Endothelial cell of umbilical vein (primary cell): ENCODE results near the gene PNMA6F. TPM values are rescaled to one million over a fixed set of nuclear protein-coding genes. Genes with fewer than 3 reads are reported as not detected.

Experiments used
- BruUV-seq: library from RNA; stranded (reverse); fragments of 400-500 nt; replicated peaks from 2 replicates; lab custom pipeline; 2021; lab: Mats Ljungman, UMichigan
- CTCF ChIA-PET: fragments of 300-600, 350-600 bp; sonication (Branson Sonifier 250); formaldehyde crosslinking; loops from one replicate; lab custom pipeline; 2021; ENCODE audit warnings: antibody characterized with exemption, inconsistent platforms; lab: Charles Lee
- POLR2A ChIA-PET: fragments of 300-600, 350-600 bp; sonication (Branson Sonifier 250); formaldehyde crosslinking; loops from one replicate; lab custom pipeline; 2021; ENCODE audit warnings: antibody characterized with exemption, inconsistent platforms; lab: Charles Lee
- DNase-seq: peaks from one replicate; pipeline ENCODE4 v3.0.0-alpha.2; 2011; ENCODE audit warnings: low read depth, low spot score
- FAIRE-seq: peaks from 2 replicates; lab custom pipeline; 2011; peaks lifted over from hg19 to GRCh38; lab: Jason Lieb, UNC
- H2AFZ ChIP-seq: 2 replicates; pipeline ENCODE4 v1.6.0; 2012; ENCODE audit warnings: low read depth, low read length, control low read depth, inconsistent platforms
- H3K27ac ChIP-seq: 2 replicates; pipeline ENCODE4 v1.5.1; 2011; ENCODE audit warnings: low read depth, mild to moderate bottlenecking, control low read depth, low read length, moderate library complexity; ENCODE audit not compliant: insufficient read depth
- H3K27me3 ChIP-seq, 2 experiments: 2 replicates each; pipeline versions ENCODE4 v1.6.0 to v1.6.1; 2011; ENCODE audit warnings: low read length in 2 of 2, mixed read lengths in 1 of 2; ENCODE audit not compliant: control insufficient read depth in 2 of 2, insufficient read depth in 2 of 2
- H3K36me3 ChIP-seq, 2 experiments: 2 replicates in 1 of 2; 3 replicates in 1 of 2; pipeline ENCODE4 v1.5.1; 2011; ENCODE audit warnings: low read length in 2 of 2, mild to moderate bottlenecking in 1 of 2, moderate library complexity in 1 of 2; ENCODE audit not compliant: control insufficient read depth in 2 of 2, insufficient read depth in 2 of 2; ENCODE audit errors: extremely low read depth in 1 of 2
- H3K4me1 ChIP-seq: 3 replicates; pipeline ENCODE4 v1.5.1; 2011; ENCODE audit warnings: mild to moderate bottlenecking, low read length; ENCODE audit not compliant: control insufficient read depth, insufficient read depth; ENCODE audit errors: extremely low read depth
- H3K4me2 ChIP-seq: 2 replicates; pipeline ENCODE4 v1.6.1; 2011; ENCODE audit warnings: low read length, control low read depth, mixed read lengths; ENCODE audit not compliant: insufficient read depth
- H3K4me3 ChIP-seq, 3 experiments: fragments of 200-600 bp in 1 of 3; sonication (generic), shearing (Covaris generic) in 1 of 3; replicated peaks in 1 of 3; 2 replicates each; pipeline ENCODE4 v1.5.1; 2011 to 2016; ENCODE audit warnings: control low read depth in 3 of 3, low read length in 3 of 3, mild to moderate bottlenecking in 2 of 3, inconsistent platforms in 1 of 3, low read depth in 1 of 3, moderate library complexity in 1 of 3; ENCODE audit not compliant: insufficient read depth in 1 of 3
- H3K79me2 ChIP-seq: 2 replicates; pipeline ENCODE4 v1.6.0; 2012; ENCODE audit warnings: low read length, inconsistent platforms; ENCODE audit not compliant: control insufficient read depth, insufficient read depth
- H3K9ac ChIP-seq: replicated peaks from 2 replicates; pipeline ENCODE3; 2011; ENCODE audit warnings: low read length, control low read depth; ENCODE audit not compliant: insufficient read depth; ENCODE audit errors: extremely low read depth
- H3K9me1 ChIP-seq: replicated peaks from 3 replicates; pipeline ENCODE4 v1.6.0; 2011; ENCODE audit warnings: mild to moderate bottlenecking, low read length; ENCODE audit not compliant: control insufficient read depth, insufficient read depth; ENCODE audit errors: extremely low read depth
- H3K9me3 ChIP-seq: replicated peaks from 2 replicates; pipeline ENCODE4 v1.5.1; 2012; ENCODE audit warnings: low read length, inconsistent platforms; ENCODE audit not compliant: control insufficient read depth, insufficient read depth
- H4K20me1 ChIP-seq: replicated peaks from 2 replicates; pipeline ENCODE3; 2011; ENCODE audit warnings: mild to moderate bottlenecking, low read length; ENCODE audit not compliant: control insufficient read depth, insufficient read depth; ENCODE audit errors: extremely low read depth
- CTCF ChIP-seq, 2 donors: IDR thresholded peaks; 1 replicate in 1 of 2; 2 replicates in 1 of 2; pipeline ENCODE4 v1.5.1; 2011; ENCODE audit warnings: low read length in 2 of 2, mild to moderate bottlenecking in 2 of 2, moderate library complexity in 2 of 2, control low read depth in 1 of 2, inconsistent platforms in 1 of 2, low read depth in 1 of 2; ENCODE audit not compliant: insufficient read depth in 1 of 2; ENCODE audit errors: extremely low read depth in 1 of 2
- EZH2 ChIP-seq: IDR thresholded peaks from 2 replicates; pipeline ENCODE4 v1.6.1; 2012; ENCODE audit warnings: borderline replicate concordance, low read depth, mild to moderate bottlenecking, moderate library complexity, low read length, inconsistent platforms; ENCODE audit not compliant: severe bottlenecking
- FOS ChIP-seq: IDR thresholded peaks from 2 replicates; pipeline ENCODE4 v1.6.1; 2011; ENCODE audit warnings: mild to moderate bottlenecking, low read length, moderate library complexity, borderline replicate concordance; ENCODE audit not compliant: insufficient read depth
- GATA2 ChIP-seq: IDR thresholded peaks from 2 replicates; pipeline ENCODE4 v1.7.0; 2011; ENCODE audit warnings: low read depth, mild to moderate bottlenecking, moderate library complexity, mixed read lengths, low read length; ENCODE audit not compliant: insufficient read length, insufficient read depth
- JUN ChIP-seq: IDR thresholded peaks from 2 replicates; pipeline ENCODE4 v1.6.1; 2011; ENCODE audit warnings: borderline replicate concordance, low read depth; ENCODE audit not compliant: insufficient read length, insufficient read depth
- MAX ChIP-seq: IDR thresholded peaks from 2 replicates; pipeline ENCODE4 v1.6.1; 2011; ENCODE audit not compliant: insufficient read depth, insufficient read length
- MYC ChIP-seq: IDR thresholded peaks from one replicate; pipeline ENCODE4 v1.6.1; 2011; ENCODE audit warnings: mild to moderate bottlenecking, low read depth, low read length
- POLR2A ChIP-seq: IDR thresholded peaks from 2 replicates; pipeline ENCODE4 v1.6.1; 2012; ENCODE audit warnings: low read depth, mild to moderate bottlenecking, control low read depth, low read length
- POLR2AphosphoS5 ChIP-seq: IDR thresholded peaks from 2 replicates; pipeline ENCODE4 v1.6.1; 2012; ENCODE audit warnings: low read depth, mild to moderate bottlenecking, control low read depth, low read length, moderate library complexity; ENCODE audit not compliant: insufficient read depth
- dilution Hi-C: fragments of 300-500 bp; cut with MboI; formaldehyde crosslinking; loops from one replicate; pipeline ENCODE4 v1.15.0; 2019; ENCODE audit warnings: low sequenced_read_pairs; ENCODE audit not compliant: extremely low pct_ligation_motif_present
- intact Hi-C: fragments of 100-400 bp; cut with micrococcal nuclease; formaldehyde crosslinking; loops from one replicate; pipeline ENCODE4 v1.10.0; 2022
- polyA plus RNA-seq, 4 experiments: library from polyadenylated mRNA; depleted of rRNA in 3 of 4; stranded (reverse) in 3 of 4; unstranded in 1 of 4; fragments of >200 nt; gene quantifications; 2 replicates each; pipeline versions ENCODE4 v1.2.1 to v1.2.3, GENCODE V29; 2011 to 2012; ENCODE audit warnings: missing spikeins in 1 of 4
- total RNA-seq: library from RNA; stranded (reverse); gene quantifications from 2 replicates; pipeline ENCODE4 v1.2.3, GENCODE V29; 2021

PNMA6F gene
- total and polyA plus RNA-seq, 2 donors (not counting 3 experiments of a cell fraction or from before 2014, with no cell fraction given): not detected

- H3K79me2 ChIP-seq: no peaks in the 10 kb centered on the region
- TF ChIP-seq GATA2 (no peak), FOS (no peak), CTCF (IDR thresholded peaks at IDR 0.05; ENCODE audit: extremely low read depth in 1 of 2, insufficient read depth in 1 of 2, low read depth in 1 of 2, low read length in 2 of 2) (no peak), POLR2AphosphoS5 (no peak), EZH2 (no peak), JUN (no peak), MYC (no peak), POLR2A (no peak), MAX (no peak)
- no peak for FAIRE-seq
- intact Hi-C loops (no loop called here), dilution Hi-C loops (no loop called here)
- peaks cover 0 to 3% of the 10 kb centered on the region in 2 experiments for H3K27me3 ChIP-seq
- no peaks in the 10 kb centered on the region for H3K9me3 ChIP-seq
- H3K27ac ChIP-seq: no peak overlapping the region
- no peak overlapping the region for H3K9ac ChIP-seq
- H3K4me3 ChIP-seq: no peak overlapping the region
- ChIA-PET POLR2A (no interaction called here), CTCF (no interaction called here)
- DNase-seq: no peak
- no peak overlapping the region for H3K4me2 ChIP-seq
- no peaks in the 10 kb centered on the region for H4K20me1 ChIP-seq
- no peaks in the 10 kb centered on the region for H3K4me1 ChIP-seq
- BruUV-seq: no TSS peak
- no peak overlapping the region for H2AFZ ChIP-seq
- no peaks in the 10 kb centered on the region for H3K36me3 ChIP-seq
- H3K9me1 ChIP-seq: no peaks in the 10 kb centered on the region
These were observed 44.6 kb upstream of the PNMA6F start for GRCh38 chrX:153366119-153366518.
